Hematopoietic multipotent progenitor cell treated with erythropoietin and hydrocortisone succinate and interleukin-3 and kit ligand, for 17 days (in vitro differentiated cells): ENCODE measurements around the gene LY6G5B.

Experiments used
- DNase-seq: peaks from one replicate; pipeline ENCODE4 v3.0.0-alpha.2; 2015; ENCODE audit warnings: low spot score

The LY6G5B gene

GRCh38 chr6:31715022-31715958, 45.5 kb downstream of the LY6G5B start, which contains the start of gene LY6G6D:
TSS of gene LY6G6D (plus strand) at chr6:31715348. CDS start at chr6:31715356, 8 bp downstream.
- DNase-seq, result no peak

DNA sequence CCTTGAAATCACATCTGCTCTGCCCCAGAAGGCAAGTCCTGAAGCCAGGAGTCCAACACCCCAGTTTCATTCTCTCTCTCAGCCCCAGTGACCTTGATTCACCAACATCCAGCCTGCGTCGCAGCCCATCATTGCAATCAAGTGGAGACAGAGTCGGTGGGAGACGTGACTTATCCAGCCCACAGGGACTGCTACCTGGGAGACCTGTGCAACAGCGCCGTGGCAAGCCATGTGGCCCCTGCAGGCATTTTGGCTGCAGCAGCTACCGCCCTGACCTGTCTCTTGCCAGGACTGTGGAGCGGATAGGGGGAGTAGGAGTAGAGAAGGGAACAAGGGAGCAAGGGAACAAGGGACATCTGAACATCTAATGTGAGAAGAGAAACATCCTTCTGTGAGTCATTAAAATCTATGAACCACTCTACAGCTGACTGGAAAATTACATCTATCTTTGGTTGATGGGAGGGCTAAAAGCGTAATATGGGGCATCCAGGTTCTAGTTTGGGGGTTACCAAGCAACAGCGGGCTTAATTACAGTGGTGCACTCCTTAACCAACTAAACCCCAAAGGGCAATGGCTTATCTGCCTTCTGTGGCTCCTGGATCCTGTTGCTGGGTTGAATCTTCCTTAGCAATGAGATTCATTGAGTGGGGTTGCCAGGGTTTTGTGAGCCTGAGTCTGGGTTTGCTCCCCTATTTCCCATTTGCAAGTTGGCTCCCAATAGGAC, 47.9 kb downstream of the LY6G5B start:
- DNase-seq, result no peak

DNA sequence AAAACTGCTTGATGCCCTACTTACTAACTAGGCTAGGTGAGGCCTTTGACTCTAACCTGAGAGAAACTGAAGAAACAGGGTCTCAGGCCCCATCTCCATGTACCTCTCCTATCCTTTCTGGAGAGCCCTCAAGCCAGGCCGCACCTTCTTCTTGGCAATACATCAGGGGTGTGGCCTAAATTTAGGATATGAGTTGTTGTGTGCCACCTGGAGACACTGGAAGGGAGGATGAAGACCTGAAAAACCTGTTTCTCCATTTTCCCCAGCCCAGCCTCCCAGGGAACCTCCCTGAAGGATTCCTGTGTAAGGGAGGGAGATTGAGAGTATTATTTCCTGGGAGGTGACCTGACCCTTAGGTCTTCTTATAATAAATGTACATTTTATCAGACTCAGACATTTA, 48.5 kb downstream of the LY6G5B start:
- no peak for DNase-seq

DNA sequence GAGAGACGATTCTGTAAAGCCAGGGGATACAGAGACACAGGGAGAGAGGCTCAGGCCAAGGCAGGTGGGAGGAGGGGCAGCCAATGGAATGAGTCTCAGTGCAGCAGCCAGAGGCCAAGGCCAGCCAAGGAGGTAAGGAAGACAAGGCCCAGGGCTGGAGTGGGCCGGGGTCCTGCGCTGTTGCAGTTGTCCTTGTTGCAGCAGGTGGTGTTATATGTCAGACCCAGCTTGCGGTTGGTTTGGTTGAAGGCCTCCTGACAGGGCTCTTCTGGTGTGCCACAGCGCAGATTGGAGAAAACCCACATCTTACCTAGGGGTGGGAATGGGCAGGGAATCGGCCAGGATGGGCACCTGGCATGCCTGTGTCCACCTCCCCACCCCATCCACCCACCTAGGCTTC, 49.2 kb downstream of the LY6G5B start:
- no peak for DNase-seq

- DNase-seq, result no peak
These were observed 50.5 kb downstream of the LY6G5B start for GRCh38 chr6:31720196-31720770.

- DNase-seq, result no peak
These were observed 51.7 kb downstream of the LY6G5B start, which contains the start of gene LY6G6C for GRCh38 chr6:31721351-31722020. TSS of gene LY6G6C (minus strand) at chr6:31721746. CDS start at chr6:31721679, 67 bp downstream.

DNA sequence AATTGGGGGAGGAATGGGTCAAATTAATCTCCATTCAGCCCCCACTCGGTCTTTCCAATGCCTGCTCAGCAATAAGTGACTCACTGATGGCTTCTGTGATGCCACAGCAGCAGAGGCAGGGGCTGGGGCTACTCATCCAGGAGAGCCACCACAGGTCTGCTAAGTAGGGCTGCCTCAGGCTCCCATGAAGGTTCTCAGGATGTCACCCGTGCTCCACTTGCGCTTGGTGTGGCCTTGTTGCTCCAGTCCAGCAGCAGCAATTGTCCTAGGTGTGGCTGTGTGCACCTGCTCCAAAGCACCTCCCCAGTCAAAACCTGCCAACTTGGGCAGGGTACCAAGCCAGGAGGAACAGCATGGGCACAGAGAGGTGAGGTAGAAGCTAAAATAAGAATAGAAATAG, 52.4 kb downstream of the LY6G5B start:
- DNase-seq, result no peak
